AG09319 (cell line): ENCODE results near the gene RPS8.

Source experiments
- DNase-seq: peaks from one replicate; pipeline ENCODE4 v3.0.0-alpha.2; 2010; ENCODE audit warnings: low read depth; ENCODE audit errors: extremely low read depth
- CTCF ChIP-seq: IDR thresholded peaks from 2 replicates; pipeline ENCODE4 v1.5.1; 2011; ENCODE audit warnings: low read depth, mild to moderate bottlenecking, inconsistent platforms, low read length, moderate library complexity

Gene RPS8

GRCh38 chr1:44801491-44802305 lies 26.4 kb downstream of the RPS8 start:
- DNase-seq = no peak
- TF ChIP-seq CTCF = no peak

GRCh38 chr1:44802306-44803061 lies 27.1 kb downstream of the RPS8 start:
- TF ChIP-seq CTCF = no peak
- no peak for DNase-seq

GRCh38 chr1:44803062-44803311 lies 27.6 kb downstream of the RPS8 start:
- no peak for TF ChIP-seq CTCF

GRCh38 chr1:44803312-44804095 lies 28.2 kb downstream of the RPS8 start:
- TF ChIP-seq CTCF = no peak
- DNase-seq = no peak

More at GRCh38 chr1:44803062-44803311, 27.6 kb downstream of the RPS8 start:
- no peak for DNase-seq

- no peak for DNase-seq
Observed at GRCh38 chr1:44805311-44806024, 30.1 kb downstream of the RPS8 start.

GRCh38 chr1:44806025-44806703 lies 30.8 kb downstream of the RPS8 start:
- DNase-seq = no peak
- no peak for TF ChIP-seq CTCF

More at GRCh38 chr1:44805311-44806024, 30.1 kb downstream of the RPS8 start:
- TF ChIP-seq CTCF = no peak
